HL-60/S4 treated with phorbol 12-myristate 13-acetate at 8.2 ng/mL for 4 days and 3 days (cell line): ENCODE measurements around the gene LAMA1.

ENCODE experiments used
- in situ Hi-C: fragments of 300-500 bp; cut with MboI; formaldehyde crosslinking; loops from 2 replicates; pipeline ENCODE4 v1.15.0; 2022; ENCODE audit warnings: low sequenced_read_pairs

The LAMA1 gene

DNA sequence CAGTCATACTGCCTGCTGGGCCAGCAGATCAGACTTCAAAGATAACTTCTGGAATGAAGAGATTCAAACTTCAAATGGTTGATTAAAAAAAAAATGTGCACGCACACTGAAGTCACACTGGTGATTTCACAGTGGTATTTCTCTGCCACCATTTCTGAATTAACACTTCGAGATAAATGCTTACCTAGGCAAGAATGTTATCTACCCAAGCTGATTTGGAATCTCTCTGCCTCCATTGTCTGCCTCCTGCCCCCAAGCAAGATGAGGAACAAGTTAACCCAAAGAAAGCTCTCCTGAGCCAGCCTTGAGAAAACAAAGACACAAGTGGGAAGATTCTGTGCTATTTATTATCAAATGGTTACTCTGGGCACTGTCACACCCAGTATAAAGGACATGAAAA, 6.5 kb downstream of the LAMA1 start:
- in situ Hi-C loops, result no loop called here

DNA sequence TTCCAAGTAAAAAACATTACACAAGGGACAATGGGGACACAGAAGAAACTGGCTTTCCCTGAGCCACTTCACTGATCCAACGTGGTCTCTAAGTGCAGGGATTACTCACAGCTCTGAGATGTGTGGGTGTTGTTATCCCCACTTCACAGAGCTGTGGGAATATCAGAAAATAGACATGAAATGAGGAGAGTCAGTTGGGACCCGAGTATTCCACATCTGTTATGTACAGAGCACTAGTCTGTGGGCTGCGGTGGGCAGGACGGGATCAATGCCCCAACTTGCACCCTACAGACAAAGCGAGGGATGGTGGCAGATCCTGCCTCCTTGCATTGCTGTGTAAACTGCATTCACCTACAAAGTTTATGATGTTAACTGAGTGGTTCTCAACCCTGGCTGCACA, 11.7 kb downstream of the LAMA1 start:
- in situ Hi-C loops, result no loop called here

- in situ Hi-C loops, result no loop called here
These were observed 12.3 kb downstream of the LAMA1 start for GRCh38 chr18:7105268-7105667.

GRCh38 chr18:7104649-7105048, 12.9 kb downstream of the LAMA1 start:
- in situ Hi-C loops, result no loop called here

DNA sequence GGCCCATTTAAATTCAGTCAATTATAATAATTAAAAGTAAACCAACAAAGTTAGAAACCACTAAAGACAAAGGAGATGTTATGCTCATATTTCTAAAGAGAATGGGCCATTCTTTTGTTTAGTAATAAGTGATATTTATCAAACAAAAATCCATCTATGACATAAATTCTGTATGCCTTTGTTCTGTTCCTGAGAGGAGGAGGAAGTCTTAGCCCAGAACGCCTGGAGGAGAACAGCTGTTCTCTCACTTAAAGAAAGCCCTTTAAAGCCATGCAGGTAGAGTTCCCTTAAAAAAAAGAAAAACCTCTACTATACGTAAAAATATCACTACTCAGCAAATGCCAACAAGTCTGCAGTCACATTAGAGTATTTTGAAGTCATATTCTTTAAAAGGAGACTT, 15.5 kb downstream of the LAMA1 start:
- in situ Hi-C loops, result no loop called here

- in situ Hi-C loops, result no loop called here
These were observed 20.8 kb downstream of the LAMA1 start for GRCh38 chr18:7096838-7097237.

DNA sequence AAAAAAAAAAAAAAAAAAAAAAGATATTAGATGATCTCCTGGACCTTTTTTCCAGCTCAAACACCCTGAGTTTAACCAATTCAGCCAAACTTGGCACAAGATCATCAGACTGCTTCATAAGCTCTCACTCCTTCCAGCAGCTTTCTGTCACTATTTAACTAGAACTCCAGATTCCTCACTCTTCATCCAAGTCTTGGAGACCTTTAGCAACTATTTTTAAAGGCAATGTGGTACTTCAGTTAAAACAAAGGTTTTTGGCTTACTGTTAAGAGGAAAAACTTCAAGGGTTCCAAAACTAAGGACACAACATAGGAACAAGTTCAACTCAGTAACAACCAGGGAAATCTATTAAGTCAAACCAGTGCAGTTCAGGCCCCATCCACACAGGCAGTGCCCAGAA, 23.2 kb downstream of the LAMA1 start:
- in situ Hi-C loops, result no loop called here

DNA sequence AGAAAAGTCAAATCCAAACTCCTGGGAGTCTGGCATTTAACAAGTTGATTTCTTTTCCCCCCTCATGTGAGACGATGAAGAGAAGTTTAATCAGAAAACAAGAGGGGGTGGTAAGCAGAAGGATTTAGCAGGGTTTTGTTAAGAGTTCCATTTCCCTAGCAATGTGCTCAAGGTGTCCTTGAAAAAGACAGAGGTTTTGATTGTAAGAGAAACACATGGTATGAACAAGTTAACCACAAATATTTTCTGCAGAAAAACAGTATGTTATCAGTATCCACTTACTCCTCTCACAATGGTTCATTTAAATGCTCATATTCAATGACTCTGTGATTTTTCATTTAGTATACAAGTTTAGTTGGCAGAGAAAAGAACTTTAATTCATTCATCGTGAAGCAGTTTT, 26.8 kb downstream of the LAMA1 start:
- in situ Hi-C loops, result no loop called here

DNA sequence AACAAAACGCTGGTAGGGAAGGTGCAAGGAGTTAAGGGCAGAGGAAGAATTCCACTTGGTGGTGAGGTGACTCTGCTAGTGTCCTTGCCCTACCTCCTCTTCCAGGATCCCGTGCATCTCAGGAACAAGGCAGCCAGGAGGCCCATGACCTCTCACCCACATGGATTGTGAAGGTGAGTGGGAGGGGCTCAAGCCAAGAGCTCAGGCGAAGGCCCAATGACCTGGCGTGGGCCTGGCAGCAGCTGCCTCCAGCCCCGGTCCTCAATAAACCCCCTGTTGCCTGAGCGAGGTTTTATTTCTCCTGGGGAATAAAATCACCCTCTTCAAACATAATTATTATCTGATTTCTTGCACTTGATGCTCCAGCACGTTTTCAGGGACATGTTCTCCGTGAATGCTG, 28.2 kb downstream of the LAMA1 start:
- in situ Hi-C loops, result no loop called here

GRCh38 chr18:7084080-7085065, 33.2 kb downstream of the LAMA1 start:
- in situ Hi-C loops, result no loop called here

GRCh38 chr18:7082671-7083070, 34.9 kb downstream of the LAMA1 start:
- in situ Hi-C loops, result no loop called here

- in situ Hi-C loops, result no loop called here
These were observed 38.4 kb downstream of the LAMA1 start for GRCh38 chr18:7079231-7079630.

DNA sequence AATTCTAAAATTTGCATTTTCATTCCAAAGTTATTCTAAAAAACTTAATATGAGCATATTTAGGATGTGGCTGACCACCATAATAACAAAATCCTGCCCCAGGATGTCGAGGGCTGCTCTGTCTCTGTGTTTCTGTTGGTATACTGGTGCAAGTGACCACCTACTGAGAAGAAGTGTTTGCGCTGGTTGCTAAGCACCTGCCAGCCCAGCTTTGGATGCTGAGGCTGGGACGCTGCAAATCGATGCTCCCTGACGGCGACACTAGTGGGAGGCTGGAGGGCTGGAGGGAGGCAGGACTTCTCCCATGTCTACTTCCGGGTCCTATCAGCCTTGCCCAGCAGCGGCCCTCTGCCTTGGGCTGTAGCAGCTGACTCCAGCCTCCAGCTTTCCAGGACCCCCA, 45.0 kb downstream of the LAMA1 start:
- in situ Hi-C loops, result no loop called here

- in situ Hi-C loops, result no loop called here
These were observed 46.0 kb downstream of the LAMA1 start for GRCh38 chr18:7071600-7071999.

- in situ Hi-C loops, result no loop called here
These were observed 47.1 kb downstream of the LAMA1 start for GRCh38 chr18:7070466-7070865.

DNA sequence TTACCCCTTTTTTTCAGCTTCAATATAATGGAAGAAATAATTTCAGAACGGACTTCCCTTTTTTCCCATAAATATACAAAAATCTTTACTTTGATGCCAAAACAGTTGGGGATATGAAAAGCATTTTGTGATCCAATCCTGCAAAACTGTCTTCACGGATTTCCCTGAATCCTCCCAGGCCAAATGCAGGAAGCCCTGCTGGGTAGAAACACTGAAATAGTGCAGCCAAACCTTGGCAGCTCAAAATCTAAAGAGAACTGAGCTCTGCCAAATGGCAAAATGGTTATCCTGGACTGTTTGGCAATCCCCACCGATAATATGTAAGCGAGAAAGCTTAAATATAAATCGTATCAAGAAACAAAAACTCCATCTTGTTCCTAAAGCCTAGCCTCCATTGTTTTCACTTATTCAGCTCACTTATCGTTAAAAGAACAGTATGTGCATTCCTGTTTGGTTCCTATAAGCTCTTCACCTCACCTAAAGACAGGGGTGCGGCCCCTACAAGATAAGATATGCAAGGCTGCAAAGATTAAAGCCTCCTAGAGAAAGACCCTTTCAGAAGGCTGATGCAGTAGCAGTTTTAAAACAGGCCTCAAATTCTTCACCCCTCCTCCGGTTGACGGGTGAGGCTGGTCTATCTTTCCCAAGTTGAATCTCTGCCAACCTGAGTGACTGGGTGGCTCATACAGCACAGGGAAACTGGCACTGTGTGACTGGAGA, 48.6 kb downstream of the LAMA1 start:
- in situ Hi-C loops, result no loop called here

- in situ Hi-C loops, result no loop called here
These were observed 50.5 kb downstream of the LAMA1 start for GRCh38 chr18:7066965-7067555.

DNA sequence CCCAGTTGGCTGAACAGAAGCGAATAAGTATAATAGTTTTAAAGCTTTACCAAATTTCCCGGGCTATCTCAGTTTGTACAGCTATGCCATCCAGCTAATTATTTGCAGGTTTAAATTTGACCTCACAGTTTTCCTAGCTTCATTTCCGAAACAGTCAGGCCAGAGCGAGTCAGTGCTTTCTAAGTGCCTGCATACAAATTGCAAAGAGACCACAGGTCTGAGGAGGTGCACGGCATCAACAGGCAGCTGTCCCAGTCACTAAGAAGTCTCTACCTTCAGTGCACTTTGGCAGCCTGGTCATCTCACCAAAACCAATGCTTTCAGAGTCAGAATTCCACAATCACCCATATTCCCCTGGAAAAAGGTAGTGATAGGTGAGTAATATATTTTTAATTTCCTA, 51.9 kb downstream of the LAMA1 start:
- in situ Hi-C loops, result no loop called here

DNA sequence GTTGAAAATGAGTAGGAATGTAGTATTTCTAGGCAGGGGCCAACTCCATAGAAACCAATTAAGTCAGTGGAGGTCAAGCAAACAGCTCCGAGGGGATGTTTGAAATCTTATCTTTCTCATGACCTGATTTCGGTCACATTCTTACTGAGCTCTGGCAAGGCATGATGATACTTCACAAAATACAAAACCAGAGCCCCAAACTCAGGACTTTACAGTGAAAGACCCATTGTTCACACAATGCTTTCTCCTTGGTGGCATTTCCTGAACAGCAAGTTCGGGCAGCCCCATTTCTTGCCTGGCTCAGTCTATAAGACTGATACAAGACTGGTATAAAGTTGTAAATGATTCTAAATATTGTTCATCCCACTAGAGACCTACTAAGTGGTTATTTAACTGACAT, 53.3 kb downstream of the LAMA1 start:
- in situ Hi-C loops, result no loop called here

- in situ Hi-C loops, result no loop called here
These were observed 54.8 kb downstream of the LAMA1 start for GRCh38 chr18:7062811-7063210.

- in situ Hi-C loops, result no loop called here
These were observed 55.4 kb downstream of the LAMA1 start for GRCh38 chr18:7062236-7062635.

DNA sequence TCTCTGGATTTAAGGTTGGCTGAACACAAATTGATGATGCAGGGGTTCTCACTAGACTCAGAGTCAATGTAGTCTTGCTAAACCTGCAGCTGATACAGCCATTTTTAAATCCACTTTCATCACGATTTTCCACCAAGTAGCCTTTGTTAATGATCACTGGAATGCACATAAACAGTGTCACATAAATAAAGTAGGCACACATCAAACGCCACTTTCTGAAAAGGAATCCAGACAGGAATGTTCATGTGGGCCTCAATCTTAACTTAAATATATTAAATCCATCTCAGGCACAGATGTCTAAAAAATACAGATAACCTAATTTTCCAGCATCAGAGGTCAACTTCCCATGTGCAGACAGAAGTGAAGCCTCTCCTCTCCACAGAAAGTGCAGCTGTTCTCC, 58.3 kb downstream of the LAMA1 start:
- in situ Hi-C loops, result no loop called here
